Measurements from ENCODE around the gene LRRFIP2.
A peak's percentile ranks its signal among the peaks of the same experiment; 100 is the strongest.
"Not testable (repeated sequence)": the region's sequence is repeated elsewhere in the genome, so short reads cannot be mapped to it uniquely, and the experiment has no call there.

The LRRFIP2 gene

DNA sequence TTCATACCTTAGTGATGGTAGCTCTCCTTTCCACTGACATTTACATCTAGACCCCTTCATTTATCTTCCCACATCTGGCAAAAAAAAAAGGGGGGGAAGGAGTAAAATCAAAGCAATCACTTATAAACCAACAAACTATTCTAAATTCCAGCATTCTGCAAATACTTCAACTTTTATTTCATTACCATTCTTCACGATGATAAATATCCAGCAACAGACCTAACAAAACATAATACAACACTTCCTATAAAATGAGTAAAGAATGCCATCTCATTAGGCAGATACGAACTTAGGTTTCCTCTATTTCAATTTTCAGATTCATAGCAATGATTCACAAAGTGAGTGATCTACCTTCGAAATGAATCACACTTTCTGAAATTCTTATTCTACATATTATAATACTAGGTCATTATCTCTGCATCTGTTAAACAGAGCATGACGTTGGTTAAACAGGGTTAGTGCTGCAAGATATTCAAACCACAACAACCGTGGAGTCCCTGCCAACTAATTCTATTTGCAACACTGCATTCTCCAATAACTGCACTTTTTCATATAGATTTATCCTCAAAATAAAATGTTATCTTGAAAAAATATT, at the start of gene LRRFIP2:
Gene LRRFIP2, minus strand, starts transcription at position 51 of the 595 bp plus-strand sequence. CDS start 25,599 bp downstream, outside the sequence.
- peak within 1 kb of the TSS; percentile 85 for H3K4me3 ChIP-seq (ENCODE audit: low read depth, low read length)
- peaks cover 7% of the 10 kb centered on the region; the same call in 1 of the 2 replicates for H3K4me1 ChIP-seq (ENCODE audit: control insufficient read depth, insufficient read depth, low read length)
- H3K27me3 ChIP-seq (ENCODE audit: control insufficient read depth, insufficient read depth, low read length), result no peaks in the 10 kb centered on the region
- peak within 1 kb of the TSS; percentile 67 for H3K9ac ChIP-seq (ENCODE audit: low read depth, low read length)
- H3K36me3 ChIP-seq (ENCODE audit: control insufficient read depth, insufficient read depth, low read length), result peaks cover 14% of the 10 kb centered on the region
- no peaks in the 10 kb centered on the region for H3K9me3 ChIP-seq (ENCODE audit: control insufficient read depth, insufficient read depth, low read length)
- peak within 1 kb of the TSS; percentile 93 for H3K27ac ChIP-seq (ENCODE audit: low read depth, low read length)

- H3K4me1 ChIP-seq (ENCODE audit: control insufficient read depth, insufficient read depth, low read length), result no peaks in the 10 kb centered on the region
- no peaks in the 10 kb centered on the region for H3K27me3 ChIP-seq (ENCODE audit: control insufficient read depth, insufficient read depth, low read length)
- no peak overlapping the region for H3K4me3 ChIP-seq (ENCODE audit: low read depth, low read length)
- no peaks in the 10 kb centered on the region for H3K36me3 ChIP-seq (ENCODE audit: control insufficient read depth, insufficient read depth, low read length)
- H3K27ac ChIP-seq (ENCODE audit: low read depth, low read length), result no peak overlapping the region
- H3K9me3 ChIP-seq (ENCODE audit: control insufficient read depth, insufficient read depth, low read length), result no peaks in the 10 kb centered on the region
- no peak overlapping the region for H3K9ac ChIP-seq (ENCODE audit: low read depth, low read length)
Observed at GRCh38 chr3:37223576-37223975, 49.2 kb upstream of the LRRFIP2 start.

DNA sequence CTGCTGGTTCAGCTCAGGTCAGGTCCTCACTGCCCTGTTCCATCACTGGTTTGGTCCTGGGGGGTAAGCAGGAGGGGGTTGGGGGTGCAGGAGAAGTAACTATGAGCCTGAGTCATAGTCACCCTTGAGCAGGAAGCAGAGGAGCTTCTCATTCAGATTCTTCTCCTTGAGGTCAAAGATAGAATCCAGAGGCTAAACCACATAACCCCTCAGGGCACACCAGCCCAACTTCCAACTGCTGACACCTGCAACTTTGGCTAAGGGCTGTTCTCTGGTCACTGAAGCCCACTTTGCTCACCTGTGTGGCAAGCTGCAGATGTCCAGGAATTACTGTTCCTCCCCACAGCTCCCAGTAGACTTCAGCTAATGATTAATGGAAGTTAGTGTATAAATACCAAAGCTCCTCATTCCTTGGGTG, 48.8 kb upstream of the LRRFIP2 start:
- H3K36me3 ChIP-seq (ENCODE audit: control insufficient read depth, insufficient read depth, low read length), result no peaks in the 10 kb centered on the region
- H3K4me1 ChIP-seq (ENCODE audit: control insufficient read depth, insufficient read depth, low read length), result no peaks in the 10 kb centered on the region
- H3K27me3 ChIP-seq (ENCODE audit: control insufficient read depth, insufficient read depth, low read length), result no peaks in the 10 kb centered on the region
- H3K4me3 ChIP-seq (ENCODE audit: low read depth, low read length), result no peak overlapping the region
- no peaks in the 10 kb centered on the region for H3K9me3 ChIP-seq (ENCODE audit: control insufficient read depth, insufficient read depth, low read length)
- H3K9ac ChIP-seq (ENCODE audit: low read depth, low read length), result no peak overlapping the region
- no peak overlapping the region for H3K27ac ChIP-seq (ENCODE audit: low read depth, low read length)

GRCh38 chr3:37222542-37222941, 48.2 kb upstream of the LRRFIP2 start:
- not testable (repeated sequence) for H3K9me3 ChIP-seq (ENCODE audit: control insufficient read depth, insufficient read depth, low read length); H3K4me1 ChIP-seq (ENCODE audit: control insufficient read depth, insufficient read depth, low read length); H3K27ac ChIP-seq (ENCODE audit: low read depth, low read length); H3K9ac ChIP-seq (ENCODE audit: low read depth, low read length); H3K27me3 ChIP-seq (ENCODE audit: control insufficient read depth, insufficient read depth, low read length); H3K36me3 ChIP-seq (ENCODE audit: control insufficient read depth, insufficient read depth, low read length); H3K4me3 ChIP-seq (ENCODE audit: low read depth, low read length)

DNA sequence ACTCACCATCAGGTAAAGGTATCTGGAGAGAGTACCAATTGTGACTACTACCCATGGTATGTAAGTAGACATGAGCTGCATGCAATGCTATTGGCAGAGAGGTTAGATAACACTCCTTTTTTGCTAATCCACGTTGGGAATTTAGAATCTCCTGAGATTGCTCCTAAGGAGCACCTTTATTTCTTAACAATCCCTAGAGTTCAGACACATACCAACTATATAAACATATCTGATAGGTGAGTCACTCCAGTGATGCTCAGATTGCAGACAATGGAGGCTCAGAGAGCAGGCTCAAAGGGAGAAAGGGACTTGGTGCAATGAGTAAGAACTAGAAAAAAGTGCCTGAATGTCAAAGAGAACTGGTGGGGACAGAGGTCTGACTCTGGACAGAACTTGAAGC, 47.0 kb upstream of the LRRFIP2 start:
- Histone ChIP-seq H3K9me3 (ENCODE audit: control insufficient read depth, insufficient read depth, low read length) (no peaks in the 10 kb centered on the region), H3K36me3 (ENCODE audit: control insufficient read depth, insufficient read depth, low read length) (no peaks in the 10 kb centered on the region), H3K27ac (ENCODE audit: low read depth, low read length) (no peak overlapping the region), H3K4me3 (ENCODE audit: low read depth, low read length) (no peak overlapping the region), H3K27me3 (ENCODE audit: control insufficient read depth, insufficient read depth, low read length) (no peaks in the 10 kb centered on the region), H3K4me1 (ENCODE audit: control insufficient read depth, insufficient read depth, low read length) (no peaks in the 10 kb centered on the region), H3K9ac (ENCODE audit: low read depth, low read length) (no peak overlapping the region)

DNA sequence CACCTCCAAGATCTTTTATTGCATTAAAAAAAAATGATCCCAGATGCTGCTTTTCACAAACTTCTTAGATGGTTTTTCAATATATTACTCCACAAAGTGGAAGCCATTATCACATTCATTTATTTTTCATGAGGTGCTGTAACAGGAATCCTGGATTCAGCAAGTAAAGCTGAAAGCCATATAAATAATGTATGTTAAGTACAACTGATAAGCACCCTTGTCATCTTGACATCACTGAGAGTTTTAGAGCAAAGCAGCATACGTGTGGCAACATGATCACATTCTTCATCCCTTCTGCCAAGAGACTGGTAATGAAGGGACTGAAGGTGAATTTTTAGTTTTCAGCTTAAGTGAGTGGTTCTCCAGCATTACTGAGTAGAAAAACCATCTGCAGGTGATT, 44.9 kb upstream of the LRRFIP2 start:
- Histone ChIP-seq H3K36me3 (ENCODE audit: control insufficient read depth, insufficient read depth, low read length) (no peaks in the 10 kb centered on the region), H3K27ac (ENCODE audit: low read depth, low read length) (no peak overlapping the region), H3K9me3 (ENCODE audit: control insufficient read depth, insufficient read depth, low read length) (no peaks in the 10 kb centered on the region), H3K4me3 (ENCODE audit: low read depth, low read length) (no peak overlapping the region), H3K4me1 (ENCODE audit: control insufficient read depth, insufficient read depth, low read length) (no peaks in the 10 kb centered on the region), H3K9ac (ENCODE audit: low read depth, low read length) (no peak overlapping the region), H3K27me3 (ENCODE audit: control insufficient read depth, insufficient read depth, low read length) (no peaks in the 10 kb centered on the region)

DNA sequence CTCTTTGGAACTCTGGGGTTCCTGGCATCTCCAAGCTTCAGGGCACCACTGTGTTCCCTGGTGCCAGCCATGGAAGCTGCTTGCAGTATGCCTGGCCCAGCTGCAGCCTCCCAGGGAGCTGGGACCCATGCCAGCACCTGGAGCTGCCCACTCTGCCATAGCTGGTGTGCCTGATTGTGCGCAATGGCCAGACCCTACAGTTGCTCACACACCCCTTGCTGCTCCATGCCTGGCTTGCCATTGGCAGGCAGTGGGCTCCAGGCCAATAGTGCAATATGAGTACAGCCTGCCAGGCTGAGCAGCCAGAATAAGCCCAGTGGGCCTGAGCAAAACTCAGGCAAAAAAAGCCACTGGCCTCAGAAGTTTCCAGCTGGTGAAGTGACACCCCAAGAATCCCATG, 43.8 kb upstream of the LRRFIP2 start:
- Histone ChIP-seq H3K27ac (ENCODE audit: low read depth, low read length) (no peak overlapping the region), H3K9ac (ENCODE audit: low read depth, low read length) (no peak overlapping the region), H3K4me1 (ENCODE audit: control insufficient read depth, insufficient read depth, low read length) (no peaks in the 10 kb centered on the region), H3K27me3 (ENCODE audit: control insufficient read depth, insufficient read depth, low read length) (no peaks in the 10 kb centered on the region), H3K36me3 (ENCODE audit: control insufficient read depth, insufficient read depth, low read length) (no peaks in the 10 kb centered on the region), H3K9me3 (ENCODE audit: control insufficient read depth, insufficient read depth, low read length) (no peaks in the 10 kb centered on the region), H3K4me3 (ENCODE audit: low read depth, low read length) (no peak overlapping the region)

GRCh38 chr3:37217098-37217849, 42.9 kb upstream of the LRRFIP2 start:
- no peaks in the 10 kb centered on the region for H3K9me3 ChIP-seq (ENCODE audit: control insufficient read depth, insufficient read depth, low read length)
- H3K27ac ChIP-seq (ENCODE audit: low read depth, low read length), result no peak overlapping the region
- H3K9ac ChIP-seq (ENCODE audit: low read depth, low read length), result no peak overlapping the region
- no peak overlapping the region for H3K4me3 ChIP-seq (ENCODE audit: low read depth, low read length)
- H3K36me3 ChIP-seq (ENCODE audit: control insufficient read depth, insufficient read depth, low read length), result no peaks in the 10 kb centered on the region
- H3K4me1 ChIP-seq (ENCODE audit: control insufficient read depth, insufficient read depth, low read length), result no peaks in the 10 kb centered on the region
- H3K27me3 ChIP-seq (ENCODE audit: control insufficient read depth, insufficient read depth, low read length), result no peaks in the 10 kb centered on the region

GRCh38 chr3:37216597-37217097, 42.3 kb upstream of the LRRFIP2 start:
- Histone ChIP-seq H3K4me3 (ENCODE audit: low read depth, low read length) (no peak overlapping the region), H3K27ac (ENCODE audit: low read depth, low read length) (no peak overlapping the region), H3K36me3 (ENCODE audit: control insufficient read depth, insufficient read depth, low read length) (no peaks in the 10 kb centered on the region), H3K4me1 (ENCODE audit: control insufficient read depth, insufficient read depth, low read length) (no peaks in the 10 kb centered on the region), H3K9ac (ENCODE audit: low read depth, low read length) (no peak overlapping the region), H3K27me3 (ENCODE audit: control insufficient read depth, insufficient read depth, low read length) (no peaks in the 10 kb centered on the region), H3K9me3 (ENCODE audit: control insufficient read depth, insufficient read depth, low read length) (no peaks in the 10 kb centered on the region)

DNA sequence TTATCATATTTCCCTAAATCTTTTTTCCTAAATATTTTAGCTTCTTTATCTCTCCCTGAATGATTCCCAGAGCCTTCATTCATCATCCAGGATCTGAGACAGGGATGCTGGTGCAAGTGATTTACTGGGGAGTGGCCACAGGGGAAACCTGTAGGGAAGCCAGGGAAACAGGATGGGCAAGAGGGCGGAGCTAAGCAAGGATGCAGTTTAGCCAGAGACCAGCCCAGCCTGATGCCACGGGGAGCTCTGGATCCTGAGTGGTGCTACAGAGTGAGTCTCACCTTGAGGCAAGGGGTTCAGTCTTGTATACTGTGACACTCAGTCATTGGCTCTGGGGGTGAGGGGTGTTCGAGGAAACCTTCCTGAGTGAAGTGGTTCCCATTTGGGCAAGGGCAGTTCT, 39.7 kb upstream of the LRRFIP2 start:
- no peak overlapping the region for H3K9ac ChIP-seq (ENCODE audit: low read depth, low read length)
- H3K4me1 ChIP-seq (ENCODE audit: control insufficient read depth, insufficient read depth, low read length), result no peaks in the 10 kb centered on the region
- no peaks in the 10 kb centered on the region for H3K27me3 ChIP-seq (ENCODE audit: control insufficient read depth, insufficient read depth, low read length)
- H3K27ac ChIP-seq (ENCODE audit: low read depth, low read length), result no peak overlapping the region
- no peaks in the 10 kb centered on the region for H3K36me3 ChIP-seq (ENCODE audit: control insufficient read depth, insufficient read depth, low read length)
- H3K4me3 ChIP-seq (ENCODE audit: low read depth, low read length), result no peak overlapping the region
- no peaks in the 10 kb centered on the region for H3K9me3 ChIP-seq (ENCODE audit: control insufficient read depth, insufficient read depth, low read length)

- H3K36me3 ChIP-seq (ENCODE audit: control insufficient read depth, insufficient read depth, low read length), result no peaks in the 10 kb centered on the region
- H3K27me3 ChIP-seq (ENCODE audit: control insufficient read depth, insufficient read depth, low read length), result no peaks in the 10 kb centered on the region
- no peaks in the 10 kb centered on the region for H3K9me3 ChIP-seq (ENCODE audit: control insufficient read depth, insufficient read depth, low read length)
- no peak overlapping the region for H3K4me3 ChIP-seq (ENCODE audit: low read depth, low read length)
- no peaks in the 10 kb centered on the region for H3K4me1 ChIP-seq (ENCODE audit: control insufficient read depth, insufficient read depth, low read length)
- H3K27ac ChIP-seq (ENCODE audit: low read depth, low read length), result no peak overlapping the region
- no peak overlapping the region for H3K9ac ChIP-seq (ENCODE audit: low read depth, low read length)
Observed at GRCh38 chr3:37210230-37210629, 35.8 kb upstream of the LRRFIP2 start.

Measured in HUES48 (cell line).